Uterus (tissue), 2 donors: ENCODE data around the gene TNS4.

Experiments
- POLR2A ChIP-seq, 2 donors: fragments of 450-650 bp; IDR thresholded peaks; one replicate each; pipeline ENCODE4 v1.6.1; 2016; ENCODE audit warnings: antibody characterized with exemption in 2 of 2, mild to moderate bottlenecking in 1 of 2, moderate library complexity in 1 of 2
- TF ChIP-seq, protein P1 (sequence below), 4 experiments: fragments of 200-600 bp in 2 of 4; fragments of 450-650 bp in 2 of 4; sonication (generic) in 2 of 4; IDR thresholded peaks; one replicate each; pipeline ENCODE4 v1.5.1; 2016 to 2019; ENCODE audit warnings: antibody characterized with exemption in 4 of 4, mild to moderate bottlenecking in 2 of 4, moderate library complexity in 1 of 4

DNA sequence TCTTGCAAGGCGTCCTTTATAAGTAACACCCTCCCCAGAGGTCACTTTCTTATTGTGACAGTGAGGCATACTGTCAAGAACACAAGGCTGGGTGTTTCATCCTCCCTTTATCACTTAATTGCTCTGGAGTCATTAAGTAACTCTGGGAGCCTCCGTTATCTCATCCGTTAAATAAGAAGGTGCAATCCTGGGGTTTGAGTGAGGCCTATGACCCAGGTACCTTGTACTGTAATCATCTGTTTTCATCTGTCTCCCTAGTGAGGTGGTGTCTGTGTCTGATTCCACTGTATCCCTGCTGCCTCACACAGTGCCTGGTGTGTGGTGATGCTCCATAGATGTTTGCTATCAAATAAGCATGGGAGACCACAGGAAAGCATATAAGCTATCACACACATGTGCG lies 17.7 kb downstream of the TNS4 start:
- no peak for TF ChIP-seq POLR2A (IDR thresholded peaks at IDR 0.05)
- TF ChIP-seq, protein P1, sequence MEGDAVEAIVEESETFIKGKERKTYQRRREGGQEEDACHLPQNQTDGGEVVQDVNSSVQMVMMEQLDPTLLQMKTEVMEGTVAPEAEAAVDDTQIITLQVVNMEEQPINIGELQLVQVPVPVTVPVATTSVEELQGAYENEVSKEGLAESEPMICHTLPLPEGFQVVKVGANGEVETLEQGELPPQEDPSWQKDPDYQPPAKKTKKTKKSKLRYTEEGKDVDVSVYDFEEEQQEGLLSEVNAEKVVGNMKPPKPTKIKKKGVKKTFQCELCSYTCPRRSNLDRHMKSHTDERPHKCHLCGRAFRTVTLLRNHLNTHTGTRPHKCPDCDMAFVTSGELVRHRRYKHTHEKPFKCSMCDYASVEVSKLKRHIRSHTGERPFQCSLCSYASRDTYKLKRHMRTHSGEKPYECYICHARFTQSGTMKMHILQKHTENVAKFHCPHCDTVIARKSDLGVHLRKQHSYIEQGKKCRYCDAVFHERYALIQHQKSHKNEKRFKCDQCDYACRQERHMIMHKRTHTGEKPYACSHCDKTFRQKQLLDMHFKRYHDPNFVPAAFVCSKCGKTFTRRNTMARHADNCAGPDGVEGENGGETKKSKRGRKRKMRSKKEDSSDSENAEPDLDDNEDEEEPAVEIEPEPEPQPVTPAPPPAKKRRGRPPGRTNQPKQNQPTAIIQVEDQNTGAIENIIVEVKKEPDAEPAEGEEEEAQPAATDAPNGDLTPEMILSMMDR (IDR thresholded peaks at IDR 0.05) = no peak
